HL-60 (cell line): ENCODE results near the gene SLC25A25.

Source experiments
- DNase-seq, 2 experiments: peaks; one replicate each; pipeline ENCODE4 v3.0.0-alpha.2; 2010 to 2020; ENCODE audit warnings: low read depth in 1 of 2, low spot score in 1 of 2
- H3K27ac ChIP-seq: fragments of 250-450 bp; sonication (Bioruptor Pico); replicated peaks from 2 replicates; pipeline ENCODE4 v1.5.1; 2020; ENCODE audit warnings: mild to moderate bottlenecking, moderate library complexity
- H3K27me3 ChIP-seq: fragments of 250-450 bp; sonication (Bioruptor Pico); 2 replicates; pipeline ENCODE4 v1.5.1; 2021; ENCODE audit warnings: mild to moderate bottlenecking, moderate library complexity; ENCODE audit not compliant: insufficient read depth, poor library complexity, severe bottlenecking
- H3K4me3 ChIP-seq: replicated peaks from 2 replicates; pipeline ENCODE4 v1.5.1; 2011; ENCODE audit warnings: mild to moderate bottlenecking, control low read depth, low read length; ENCODE audit not compliant: insufficient read depth
- GABPA ChIP-seq: IDR thresholded peaks from 2 replicates; pipeline ENCODE4 v1.6.1; 2012; ENCODE audit warnings: low read depth
- POLR2AphosphoS5 ChIP-seq: IDR thresholded peaks from 2 replicates; pipeline ENCODE4 v1.6.1; 2012; ENCODE audit warnings: low read depth
- SPI1 ChIP-seq: IDR thresholded peaks from 2 replicates; pipeline ENCODE4 v1.6.1; 2012; ENCODE audit warnings: low read depth, mild to moderate bottlenecking, borderline replicate concordance
- TF ChIP-seq, protein P1 (sequence below): IDR thresholded peaks from one replicate; pipeline ENCODE4 v1.5.1; 2011; ENCODE audit warnings: low read length, control low read depth, inconsistent platforms; ENCODE audit not compliant: insufficient read depth
- TF ChIP-seq, protein P2 (sequence below): IDR thresholded peaks from 2 replicates; pipeline ENCODE4 v1.6.1; 2012; ENCODE audit warnings: low read depth; ENCODE audit not compliant: insufficient replicate concordance

Gene SLC25A25

DNA sequence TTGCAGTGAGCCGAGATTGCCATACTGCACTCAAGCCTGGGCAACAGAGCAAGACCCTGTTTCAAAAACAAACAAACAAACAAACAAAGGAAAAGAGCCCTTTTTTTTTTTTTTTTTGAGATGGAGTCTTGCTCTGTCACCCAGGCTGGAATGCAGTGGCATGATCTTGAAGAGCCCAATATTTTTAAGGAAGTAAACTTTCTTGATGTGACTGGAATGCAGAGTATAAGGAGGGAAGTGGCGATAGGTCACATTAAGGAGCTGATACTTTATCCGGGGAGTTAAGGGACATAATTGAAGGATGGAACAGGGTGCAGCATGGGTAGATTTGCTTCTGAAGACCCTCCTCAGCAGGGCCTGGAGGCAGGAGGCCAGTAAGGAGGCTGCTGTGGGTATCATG is 13.9 kb upstream of the SLC25A25 start:
- H3K4me3 ChIP-seq, result no peak overlapping the region
- H3K27ac ChIP-seq, result peak overlapping the region; percentile 55; the same call in 1 of the 2 replicates

DNA sequence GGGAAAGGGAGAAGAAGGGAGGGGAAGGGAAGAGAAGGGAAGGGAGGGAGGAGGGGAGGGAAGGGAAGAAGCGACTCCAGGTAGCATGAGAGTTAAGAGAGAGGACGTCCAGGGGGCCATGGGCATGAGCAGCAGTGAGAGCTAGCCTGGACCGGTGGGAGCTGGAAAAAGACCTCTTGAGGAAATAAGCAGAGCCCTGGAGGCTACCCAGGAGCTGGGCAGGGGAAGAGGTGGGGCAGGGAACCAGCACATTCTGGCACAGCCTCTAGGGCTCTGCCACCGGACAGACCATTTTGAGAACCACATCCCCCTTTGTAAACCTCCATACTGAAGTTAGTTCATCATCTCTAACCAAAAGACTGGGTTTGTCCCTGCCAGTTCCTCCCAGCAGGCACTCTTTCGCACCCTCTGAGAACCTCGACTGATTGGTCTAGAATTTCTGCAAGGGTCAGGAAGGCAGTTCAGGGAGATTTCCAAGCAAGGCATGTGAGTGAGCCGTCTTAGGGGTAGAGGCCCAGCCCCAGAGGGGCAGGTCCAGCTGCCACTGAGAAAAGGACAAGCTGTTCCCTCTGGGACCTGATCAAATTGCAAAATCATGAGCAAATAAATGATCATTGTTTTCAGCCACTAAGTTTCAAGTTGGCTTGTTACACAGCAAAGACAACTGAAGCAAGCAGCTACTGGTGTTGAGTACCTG is 12.5 kb upstream of the SLC25A25 start:
- no peak for TF ChIP-seq POLR2AphosphoS5
- TF ChIP-seq SPI1, result peak; percentile 39; the same call in 1 of the 2 replicates
- DNase-seq, result peak in 1 of 2 experiments; percentile 40
- Histone ChIP-seq H3K27ac (no peak overlapping the region), H3K4me3 (no peak overlapping the region), H3K27me3 (no peaks in the 10 kb centered on the region)

More for the DNA sequence above, 13.9 kb upstream of the SLC25A25 start:
- TF ChIP-seq GABPA (no peak), POLR2AphosphoS5 (no peak), SPI1 (0 out of 2 replicates have a peak, but pooled peaks have one; percentile 23)
- TF ChIP-seq, protein P1, sequence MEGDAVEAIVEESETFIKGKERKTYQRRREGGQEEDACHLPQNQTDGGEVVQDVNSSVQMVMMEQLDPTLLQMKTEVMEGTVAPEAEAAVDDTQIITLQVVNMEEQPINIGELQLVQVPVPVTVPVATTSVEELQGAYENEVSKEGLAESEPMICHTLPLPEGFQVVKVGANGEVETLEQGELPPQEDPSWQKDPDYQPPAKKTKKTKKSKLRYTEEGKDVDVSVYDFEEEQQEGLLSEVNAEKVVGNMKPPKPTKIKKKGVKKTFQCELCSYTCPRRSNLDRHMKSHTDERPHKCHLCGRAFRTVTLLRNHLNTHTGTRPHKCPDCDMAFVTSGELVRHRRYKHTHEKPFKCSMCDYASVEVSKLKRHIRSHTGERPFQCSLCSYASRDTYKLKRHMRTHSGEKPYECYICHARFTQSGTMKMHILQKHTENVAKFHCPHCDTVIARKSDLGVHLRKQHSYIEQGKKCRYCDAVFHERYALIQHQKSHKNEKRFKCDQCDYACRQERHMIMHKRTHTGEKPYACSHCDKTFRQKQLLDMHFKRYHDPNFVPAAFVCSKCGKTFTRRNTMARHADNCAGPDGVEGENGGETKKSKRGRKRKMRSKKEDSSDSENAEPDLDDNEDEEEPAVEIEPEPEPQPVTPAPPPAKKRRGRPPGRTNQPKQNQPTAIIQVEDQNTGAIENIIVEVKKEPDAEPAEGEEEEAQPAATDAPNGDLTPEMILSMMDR, result no peak
- TF ChIP-seq, protein P2, sequence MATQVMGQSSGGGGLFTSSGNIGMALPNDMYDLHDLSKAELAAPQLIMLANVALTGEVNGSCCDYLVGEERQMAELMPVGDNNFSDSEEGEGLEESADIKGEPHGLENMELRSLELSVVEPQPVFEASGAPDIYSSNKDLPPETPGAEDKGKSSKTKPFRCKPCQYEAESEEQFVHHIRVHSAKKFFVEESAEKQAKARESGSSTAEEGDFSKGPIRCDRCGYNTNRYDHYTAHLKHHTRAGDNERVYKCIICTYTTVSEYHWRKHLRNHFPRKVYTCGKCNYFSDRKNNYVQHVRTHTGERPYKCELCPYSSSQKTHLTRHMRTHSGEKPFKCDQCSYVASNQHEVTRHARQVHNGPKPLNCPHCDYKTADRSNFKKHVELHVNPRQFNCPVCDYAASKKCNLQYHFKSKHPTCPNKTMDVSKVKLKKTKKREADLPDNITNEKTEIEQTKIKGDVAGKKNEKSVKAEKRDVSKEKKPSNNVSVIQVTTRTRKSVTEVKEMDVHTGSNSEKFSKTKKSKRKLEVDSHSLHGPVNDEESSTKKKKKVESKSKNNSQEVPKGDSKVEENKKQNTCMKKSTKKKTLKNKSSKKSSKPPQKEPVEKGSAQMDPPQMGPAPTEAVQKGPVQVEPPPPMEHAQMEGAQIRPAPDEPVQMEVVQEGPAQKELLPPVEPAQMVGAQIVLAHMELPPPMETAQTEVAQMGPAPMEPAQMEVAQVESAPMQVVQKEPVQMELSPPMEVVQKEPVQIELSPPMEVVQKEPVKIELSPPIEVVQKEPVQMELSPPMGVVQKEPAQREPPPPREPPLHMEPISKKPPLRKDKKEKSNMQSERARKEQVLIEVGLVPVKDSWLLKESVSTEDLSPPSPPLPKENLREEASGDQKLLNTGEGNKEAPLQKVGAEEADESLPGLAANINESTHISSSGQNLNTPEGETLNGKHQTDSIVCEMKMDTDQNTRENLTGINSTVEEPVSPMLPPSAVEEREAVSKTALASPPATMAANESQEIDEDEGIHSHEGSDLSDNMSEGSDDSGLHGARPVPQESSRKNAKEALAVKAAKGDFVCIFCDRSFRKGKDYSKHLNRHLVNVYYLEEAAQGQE, result no peak
- DNase-seq, result no peak
- H3K27me3 ChIP-seq, result no peaks in the 10 kb centered on the region

DNA sequence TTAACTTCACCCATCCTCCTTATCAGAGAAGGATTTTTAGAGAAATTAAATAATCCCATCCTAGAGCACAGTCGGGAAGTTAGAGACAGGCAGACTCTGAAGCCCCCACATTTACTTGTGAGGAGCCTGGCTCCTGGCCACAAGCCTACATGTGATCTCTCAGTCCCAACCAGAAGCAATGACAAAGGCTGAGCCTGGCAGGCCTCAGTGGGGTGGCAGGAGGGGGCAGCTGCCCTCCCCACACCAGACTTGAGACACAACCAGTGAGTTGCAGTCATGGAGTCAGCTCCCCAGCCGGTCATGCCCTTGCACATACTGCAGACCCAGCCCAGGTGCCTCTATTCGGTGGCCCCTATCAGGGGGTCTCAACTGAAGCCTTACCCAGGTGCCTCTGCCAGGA is 11.9 kb upstream of the SLC25A25 start:
- DNase-seq, result no peak
- TF ChIP-seq SPI1 (no peak), POLR2AphosphoS5 (no peak), GABPA (no peak)
- TF ChIP-seq, protein P1, result no peak
- TF ChIP-seq, protein P2, result no peak
- Histone ChIP-seq H3K27me3 (no peaks in the 10 kb centered on the region), H3K4me3 (no peak overlapping the region), H3K27ac (no peak overlapping the region)

DNA sequence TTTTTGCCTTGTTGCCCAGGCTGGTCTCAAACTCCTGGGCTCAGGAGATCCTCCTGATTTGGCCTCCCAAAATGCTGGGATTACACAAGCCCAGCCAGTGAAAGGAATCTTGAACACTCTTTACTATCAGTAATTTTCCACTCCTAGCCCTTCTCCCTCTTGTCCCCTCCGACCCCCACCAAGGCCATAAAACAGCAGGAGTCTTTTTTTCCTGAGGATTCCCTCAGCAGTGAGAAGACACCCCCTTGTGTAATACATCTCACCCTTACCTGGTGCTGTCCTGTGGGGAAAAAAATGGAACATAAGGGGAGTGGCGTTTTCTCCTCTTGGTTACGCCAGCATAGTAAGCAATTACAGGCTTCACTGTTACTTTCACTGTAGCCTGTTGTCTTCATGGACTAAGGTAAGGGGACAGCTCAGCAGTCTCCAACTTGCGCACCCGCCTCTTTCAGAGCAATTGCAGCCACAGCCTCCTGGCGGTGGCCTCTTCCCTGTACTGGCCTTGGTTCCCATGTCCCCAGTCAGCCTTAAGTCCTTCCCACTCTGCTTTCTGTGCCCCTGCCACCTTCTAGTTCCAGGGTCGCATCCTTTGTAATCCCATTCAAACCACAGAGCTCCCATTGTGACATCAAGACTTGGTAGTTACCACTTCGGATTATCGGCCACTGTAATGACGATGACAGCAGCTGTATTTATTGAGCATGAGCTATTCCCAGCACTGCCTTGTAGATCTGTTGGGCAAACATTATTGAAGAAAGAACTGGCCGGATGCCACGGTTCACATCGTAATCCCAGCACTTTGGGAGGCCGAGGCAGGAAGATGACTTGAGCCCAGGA is 10.9 kb upstream of the SLC25A25 start:
- Histone ChIP-seq H3K27me3 (no peaks in the 10 kb centered on the region), H3K4me3 (no peak overlapping the region), H3K27ac (no peak overlapping the region)
- no peak for TF ChIP-seq GABPA
- TF ChIP-seq, protein P2, result no peak
- TF ChIP-seq SPI1, result no peak
- TF ChIP-seq, protein P1, result no peak
- TF ChIP-seq POLR2AphosphoS5, result no peak
- no peak for DNase-seq
